Fibroblast of villous mesenchyme (primary cell): Measurements from ENCODE around the gene GSK3A. TPM values are rescaled to one million over a fixed set of nuclear protein-coding genes. Genes with fewer than 3 reads are reported as not detected.

Experiments
- DNase-seq: peaks from one replicate; pipeline ENCODE4 v3.0.0-alpha.2; 2010; ENCODE audit warnings: low read depth
- H3K4me3 ChIP-seq: 2 replicates; pipeline ENCODE4 v1.5.1; 2011; ENCODE audit warnings: low read depth, mild to moderate bottlenecking, low read length
- total RNA-seq: library from RNA; depleted of rRNA; stranded (reverse); fragments of >200 nt; gene quantifications from 2 replicates; pipeline ENCODE4 v1.2.3, GENCODE V29; 2012
- TF ChIP-seq, protein P1 (sequence below): IDR thresholded peaks from 2 replicates; pipeline ENCODE4 v1.5.1; 2012; ENCODE audit warnings: low read depth, mild to moderate bottlenecking, low read length; ENCODE audit not compliant: insufficient read depth

GSK3A gene
- total RNA-seq, 1 donor: 21.2 TPM

DNA sequence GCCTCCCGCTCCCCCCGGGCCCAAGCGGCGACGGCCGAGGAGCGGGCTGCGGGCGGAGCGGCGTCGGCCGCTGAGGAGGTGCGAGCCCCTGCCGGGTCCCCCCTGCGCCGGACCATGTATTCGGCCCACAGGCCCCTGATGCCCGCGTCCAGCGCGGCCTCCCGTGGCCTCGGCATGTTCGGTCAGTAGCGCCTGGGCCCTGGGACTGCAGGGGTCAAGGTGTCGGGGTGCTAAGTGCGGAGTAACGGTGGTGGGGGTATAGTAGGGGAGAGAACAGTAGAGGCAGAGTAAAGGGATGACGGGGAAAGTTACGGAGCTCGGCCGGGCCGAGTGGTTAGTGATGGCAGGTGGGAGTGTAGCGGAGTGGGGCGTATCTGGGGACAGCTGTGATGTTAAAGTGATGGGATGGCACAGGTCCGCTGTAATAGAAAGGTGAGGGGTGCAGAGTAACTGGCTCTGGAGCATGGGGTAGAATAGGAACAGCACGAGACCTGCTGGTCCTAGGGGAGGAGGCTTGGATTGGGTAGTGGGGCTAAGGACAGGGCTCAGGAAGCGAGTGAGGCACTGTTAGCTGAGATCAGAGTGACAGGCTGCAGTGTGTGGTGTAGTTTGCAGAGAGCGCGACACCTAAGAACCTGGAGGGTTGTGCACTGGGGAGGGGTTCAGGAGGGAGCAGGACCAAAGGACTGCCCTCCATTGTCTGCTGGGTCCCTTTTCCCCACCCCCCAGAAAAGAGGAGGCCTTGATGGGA, 42.4 kb upstream of the GSK3A start:
- TF ChIP-seq, protein P1, sequence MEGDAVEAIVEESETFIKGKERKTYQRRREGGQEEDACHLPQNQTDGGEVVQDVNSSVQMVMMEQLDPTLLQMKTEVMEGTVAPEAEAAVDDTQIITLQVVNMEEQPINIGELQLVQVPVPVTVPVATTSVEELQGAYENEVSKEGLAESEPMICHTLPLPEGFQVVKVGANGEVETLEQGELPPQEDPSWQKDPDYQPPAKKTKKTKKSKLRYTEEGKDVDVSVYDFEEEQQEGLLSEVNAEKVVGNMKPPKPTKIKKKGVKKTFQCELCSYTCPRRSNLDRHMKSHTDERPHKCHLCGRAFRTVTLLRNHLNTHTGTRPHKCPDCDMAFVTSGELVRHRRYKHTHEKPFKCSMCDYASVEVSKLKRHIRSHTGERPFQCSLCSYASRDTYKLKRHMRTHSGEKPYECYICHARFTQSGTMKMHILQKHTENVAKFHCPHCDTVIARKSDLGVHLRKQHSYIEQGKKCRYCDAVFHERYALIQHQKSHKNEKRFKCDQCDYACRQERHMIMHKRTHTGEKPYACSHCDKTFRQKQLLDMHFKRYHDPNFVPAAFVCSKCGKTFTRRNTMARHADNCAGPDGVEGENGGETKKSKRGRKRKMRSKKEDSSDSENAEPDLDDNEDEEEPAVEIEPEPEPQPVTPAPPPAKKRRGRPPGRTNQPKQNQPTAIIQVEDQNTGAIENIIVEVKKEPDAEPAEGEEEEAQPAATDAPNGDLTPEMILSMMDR: no peak
- DNase-seq: no peak
- peak overlapping the region; percentile 71 for H3K4me3 ChIP-seq

DNA sequence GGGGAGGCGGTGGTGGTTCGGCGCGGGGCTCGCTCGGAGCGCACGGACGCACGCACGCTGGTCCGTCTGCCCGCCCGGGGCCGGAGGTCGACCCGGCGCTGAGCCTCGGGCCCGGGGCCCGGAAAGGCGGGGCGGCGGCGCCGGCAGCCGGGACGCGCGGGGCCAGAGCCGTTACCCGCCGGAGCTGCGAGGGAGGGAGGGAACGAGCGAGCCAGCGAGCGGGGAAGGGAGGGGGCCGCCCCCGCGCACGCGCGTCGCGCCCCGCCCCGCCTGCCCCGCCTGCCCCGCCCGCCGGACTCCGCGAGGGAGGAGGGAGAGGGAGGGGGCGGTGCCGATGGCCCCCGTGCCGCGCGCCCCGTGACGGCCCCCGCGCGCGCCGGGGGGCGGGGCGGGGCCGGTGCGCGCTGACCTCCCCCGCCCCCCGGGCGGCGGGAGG, 41.7 kb upstream of the GSK3A start:
- peak; percentile 77 for DNase-seq
- TF ChIP-seq, protein P1: no peak
- peak overlapping the region; percentile 71 for H3K4me3 ChIP-seq

DNA sequence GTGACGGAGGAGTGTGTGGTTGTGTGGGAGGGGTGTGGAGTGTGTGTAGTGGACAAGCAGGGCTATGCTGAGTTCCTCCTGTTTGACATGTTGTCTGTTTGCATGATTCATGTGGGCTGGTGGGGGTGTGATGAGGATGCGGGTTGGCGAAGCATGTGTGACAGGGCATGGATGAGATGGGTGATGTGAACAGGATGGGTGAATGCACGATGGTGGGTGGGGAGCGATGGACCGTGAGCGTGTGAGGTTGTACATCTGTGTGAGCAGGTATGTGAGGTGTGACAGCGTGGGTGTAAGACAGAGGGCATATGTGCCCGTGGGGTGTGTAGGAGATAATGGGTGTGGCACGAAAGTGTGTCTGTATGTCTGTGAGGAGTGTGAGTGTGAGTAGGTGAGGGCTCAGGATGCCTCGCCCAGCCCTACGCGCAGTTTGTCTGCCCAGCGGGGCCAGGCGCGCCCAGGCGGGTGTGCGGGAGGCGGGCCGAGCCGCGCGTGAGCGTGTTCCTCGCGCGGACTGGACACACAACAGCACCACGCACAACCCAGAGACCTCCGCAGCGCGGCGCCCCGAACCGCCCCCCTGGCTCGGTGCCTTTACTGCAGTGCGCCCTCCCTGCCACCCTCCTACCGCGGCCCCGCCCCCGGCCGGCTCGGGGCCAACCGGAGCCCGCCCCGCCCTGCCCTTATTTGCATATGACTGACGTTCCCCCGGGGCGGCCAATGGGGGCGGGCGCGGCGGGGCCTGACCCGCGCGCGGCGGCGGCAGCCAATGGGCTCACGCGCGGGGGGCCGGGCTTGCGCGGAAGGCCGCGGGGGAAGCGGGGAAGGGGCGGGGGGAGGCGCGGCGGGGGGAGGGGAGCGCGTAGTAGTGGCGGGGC, 41.0 kb upstream of the GSK3A start:
- TF ChIP-seq, protein P1: no peak

DNA sequence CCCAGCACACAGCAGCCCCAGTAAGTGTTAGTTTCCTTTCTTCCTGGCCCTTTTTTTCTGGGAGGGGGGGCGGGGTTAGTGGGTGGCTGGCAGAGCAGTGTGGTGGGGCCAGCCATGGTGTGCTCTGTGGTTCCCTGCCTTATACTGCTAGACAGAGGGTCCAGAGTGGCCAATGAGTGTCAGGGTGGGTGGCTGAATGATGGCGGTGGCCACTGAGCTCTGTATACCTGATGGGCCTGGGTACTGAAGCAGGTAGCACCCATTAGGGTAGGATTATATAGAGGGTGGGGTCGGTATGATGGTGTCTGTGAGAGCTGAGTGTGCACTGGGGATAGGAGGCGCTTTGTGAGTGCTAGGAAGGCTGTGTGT, 40.4 kb upstream of the GSK3A start:
- TF ChIP-seq, protein P1: no peak
- peak overlapping the region; percentile 57 for H3K4me3 ChIP-seq
- no peak for DNase-seq

More for the DNA sequence above, 41.0 kb upstream of the GSK3A start:
- peak; percentile 94 for DNase-seq
- H3K4me3 ChIP-seq: peak overlapping the region; percentile 57

DNA sequence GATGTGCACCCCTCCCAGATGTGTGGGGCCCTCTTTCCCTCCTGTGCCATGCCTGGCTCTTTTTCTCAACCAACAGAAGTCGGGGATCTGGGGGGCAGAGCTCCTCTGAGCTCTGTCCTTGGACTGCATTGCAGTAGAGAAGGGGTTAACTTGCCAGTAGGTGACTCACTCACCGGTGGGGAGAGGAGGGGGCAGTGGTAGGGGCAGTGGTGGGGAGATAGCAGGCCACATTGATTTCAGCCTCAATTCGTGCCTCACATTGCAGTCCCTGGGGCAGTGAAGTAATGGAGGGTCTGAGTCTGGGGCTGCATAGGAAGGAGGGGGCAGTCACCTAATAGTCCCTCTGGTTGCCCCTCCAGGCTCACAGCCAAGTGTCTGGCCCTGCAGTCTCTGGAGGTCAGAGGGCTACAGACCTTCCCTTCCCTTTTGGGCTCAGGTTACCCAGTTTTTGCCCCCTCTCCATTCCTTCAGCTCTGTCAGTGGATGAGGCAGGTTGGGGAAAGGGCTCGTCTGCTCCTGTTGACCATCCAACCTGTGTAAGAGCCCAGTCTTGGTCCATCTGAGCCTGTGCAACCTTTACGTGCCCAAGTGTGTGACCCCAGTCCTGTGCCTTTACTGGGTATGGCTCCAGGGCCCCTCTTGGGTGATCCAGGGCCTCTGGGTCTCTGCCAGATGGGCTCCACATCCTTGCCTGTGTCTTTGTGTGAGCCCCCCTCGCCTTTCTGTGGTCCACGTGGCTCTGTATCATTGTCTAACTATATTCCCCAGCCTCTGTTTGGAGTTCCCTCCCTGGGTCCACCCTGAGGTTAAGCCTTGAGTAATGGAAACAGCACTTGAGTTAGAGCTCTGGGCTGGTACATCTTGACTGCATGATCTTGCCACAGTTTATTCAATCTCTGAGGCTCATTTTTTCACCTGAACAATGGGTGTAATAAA, 39.7 kb upstream of the GSK3A start:
- DNase-seq: peak; percentile 41
- TF ChIP-seq, protein P1: no peak
- H3K4me3 ChIP-seq: peak overlapping the region; percentile 78

DNA sequence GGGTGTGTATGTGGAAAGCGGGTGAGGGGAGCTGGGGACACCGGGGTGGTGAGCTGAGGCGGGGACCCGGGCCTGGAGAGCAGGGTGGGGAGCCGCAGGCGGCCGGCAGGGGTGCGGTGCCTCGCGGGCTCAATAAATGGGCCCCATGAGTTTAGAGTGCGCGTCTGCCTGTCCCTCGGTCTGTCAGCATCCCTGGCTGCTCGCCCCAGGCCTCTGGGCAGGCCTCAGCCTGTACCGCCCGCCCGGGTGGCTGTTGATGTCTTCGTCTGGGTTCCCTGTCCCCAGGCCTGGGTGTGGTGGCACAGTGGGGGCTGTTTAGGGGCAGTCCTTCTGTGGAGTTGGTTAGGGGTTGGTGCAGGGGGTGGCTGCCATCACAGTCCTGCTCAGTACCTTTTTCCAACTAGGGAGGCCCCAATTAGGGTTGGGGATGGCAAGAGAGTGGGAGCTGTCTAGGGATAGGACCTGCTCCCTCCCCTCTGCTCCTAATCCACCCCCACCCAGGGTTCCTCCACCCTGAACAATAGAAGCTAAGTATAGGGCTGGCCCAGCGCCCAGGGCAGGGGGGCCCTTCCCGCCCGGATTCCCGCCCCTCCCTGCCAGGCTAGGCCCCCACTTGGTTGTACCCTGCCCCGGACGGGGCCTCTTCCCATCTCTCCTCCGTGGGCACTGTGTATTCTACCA, 38.9 kb upstream of the GSK3A start:
- TF ChIP-seq, protein P1: no peak
- DNase-seq: no peak
- peak overlapping the region; percentile 78 for H3K4me3 ChIP-seq
